HG03097 (cell line): ENCODE measurements around the gene TAF1.
"Not testable (repeated sequence)": the region's sequence is repeated elsewhere in the genome, so short reads cannot be mapped to it uniquely, and the experiment has no call there.

ENCODE experiments used
- ATAC-seq: cut with Tn5 transposase; IDR thresholded peaks from one replicate; pipeline ENCODE4 v1.9.1; 2021; ENCODE audit not compliant: unreplicated experiment, low FRiP score

The TAF1 gene

GRCh38 chrX:71365875-71366673, at the start of gene TAF1:
Gene TAF1 (plus strand): TSS chrX:71366357. CDS start chrX:71366375, 18 bp downstream.
- ATAC-seq, result peak; percentile 80

GRCh38 chrX:71316959-71317358, 49.2 kb upstream of the TAF1 start:
- not testable (repeated sequence) for ATAC-seq

- ATAC-seq, result no peak
Measured at GRCh38 chrX:71320126-71320525, 46.0 kb upstream of the TAF1 start.

- no peak for ATAC-seq
Measured at GRCh38 chrX:71321731-71322130, 44.4 kb upstream of the TAF1 start.

GRCh38 chrX:71324452-71324851, 41.7 kb upstream of the TAF1 start:
- not testable (repeated sequence) for ATAC-seq

GRCh38 chrX:71326394-71326793, 39.8 kb upstream of the TAF1 start:
- no peak for ATAC-seq

- ATAC-seq, result not testable (repeated sequence)
Measured at GRCh38 chrX:71349151-71349665, 16.9 kb upstream of the TAF1 start.

- ATAC-seq, result not testable (repeated sequence)
Measured at GRCh38 chrX:71349867-71350266, 16.3 kb upstream of the TAF1 start.

GRCh38 chrX:71352439-71352838, 13.7 kb upstream of the TAF1 start:
- ATAC-seq, result not testable (repeated sequence)

GRCh38 chrX:71364221-71364620, 1.9 kb upstream of the TAF1 start:
- no peak for ATAC-seq

- ATAC-seq, result no peak
Measured at GRCh38 chrX:71365356-71365874, 742 bp upstream of the TAF1 start.

- ATAC-seq, result peak; percentile 23
Measured at GRCh38 chrX:71366674-71367256, 608 bp downstream of the TAF1 start.

- no peak for ATAC-seq
Measured at GRCh38 chrX:71367396-71367795, 1.2 kb downstream of the TAF1 start.

- no peak for ATAC-seq
Measured at GRCh38 chrX:71372388-71372787, 6.2 kb downstream of the TAF1 start.

GRCh38 chrX:71378732-71379131, 12.6 kb downstream of the TAF1 start:
- ATAC-seq, result no peak

GRCh38 chrX:71391725-71392124, 25.6 kb downstream of the TAF1 start:
- not testable (repeated sequence) for ATAC-seq

GRCh38 chrX:71393919-71394318, 27.8 kb downstream of the TAF1 start:
- ATAC-seq, result no peak

- no peak for ATAC-seq
Measured at GRCh38 chrX:71396576-71396975, 30.4 kb downstream of the TAF1 start.

- ATAC-seq, result no peak
Measured at GRCh38 chrX:71400710-71401109, 34.6 kb downstream of the TAF1 start.

- not testable (repeated sequence) for ATAC-seq
Measured at GRCh38 chrX:71416260-71416659, 50.1 kb downstream of the TAF1 start.

- no peak for ATAC-seq
Measured at GRCh38 chrX:71420686-71421085, 54.5 kb downstream of the TAF1 start.

- ATAC-seq, result no peak
Measured at GRCh38 chrX:71432733-71433132, 66.6 kb downstream of the TAF1 start.
